Kasumi-1 (cell line): ENCODE data around the gene GALNT16.

Experiments used
- DNase-seq, 2 experiments: peaks; one replicate each; lab custom pipeline; 2025; lab: John Stamatoyannopoulos, UW

GALNT16 gene

GRCh38 chr14:69317102-69317755, 57.3 kb downstream of the GALNT16 start:
- DNase-seq: no peak

- DNase-seq: no peak
Observed at GRCh38 chr14:69317780-69318179, 57.8 kb downstream of the GALNT16 start.

- no peak for DNase-seq
Observed at GRCh38 chr14:69318241-69318640, 58.3 kb downstream of the GALNT16 start.

- no peak for DNase-seq
Observed at GRCh38 chr14:69318901-69319475, 59.0 kb downstream of the GALNT16 start.

GRCh38 chr14:69319911-69320310, 60.0 kb downstream of the GALNT16 start:
- no peak for DNase-seq

- no peak for DNase-seq
Observed at GRCh38 chr14:69320581-69321365, 60.8 kb downstream of the GALNT16 start.

GRCh38 chr14:69321601-69322330, 61.8 kb downstream of the GALNT16 start:
- DNase-seq: no peak

- no peak for DNase-seq
Observed at GRCh38 chr14:69323266-69323998, 63.5 kb downstream of the GALNT16 start.

- no peak for DNase-seq
Observed at GRCh38 chr14:69323999-69324282, 64.0 kb downstream of the GALNT16 start.

- DNase-seq: no peak
Observed at GRCh38 chr14:69324341-69324931, 64.5 kb downstream of the GALNT16 start.

- DNase-seq: no peak
Observed at GRCh38 chr14:69325086-69325485, 65.1 kb downstream of the GALNT16 start.

- no peak for DNase-seq
Observed at GRCh38 chr14:69325646-69326265, 65.8 kb downstream of the GALNT16 start.

GRCh38 chr14:69326611-69327010, 66.7 kb downstream of the GALNT16 start:
- no peak for DNase-seq

GRCh38 chr14:69327507-69327906, 67.5 kb downstream of the GALNT16 start:
- no peak for DNase-seq

GRCh38 chr14:69328317-69328716, 68.4 kb downstream of the GALNT16 start:
- no peak for DNase-seq

GRCh38 chr14:69328765-69329164, 68.8 kb downstream of the GALNT16 start:
- DNase-seq: no peak

- no peak for DNase-seq
Observed at GRCh38 chr14:69331206-69331605, 71.2 kb downstream of the GALNT16 start.

- no peak for DNase-seq
Observed at GRCh38 chr14:69332782-69333395, 72.9 kb downstream of the GALNT16 start.

GRCh38 chr14:69333791-69334337, 73.9 kb downstream of the GALNT16 start:
- no peak for DNase-seq

GRCh38 chr14:69334576-69334975, 74.6 kb downstream of the GALNT16 start:
- no peak for DNase-seq
